ENCODE measurements around the gene OSCAR.

- TF ChIP-seq CTCF (IDR thresholded peaks at IDR 0.05): no peak
- no peak for TF ChIP-seq EP300 (IDR thresholded peaks at IDR 0.05)
- no peak for TF ChIP-seq POLR2A (IDR thresholded peaks at IDR 0.05)
Measured at GRCh38 chr19:54133957-54134590, 33.5 kb upstream of the OSCAR start.
